ENCODE data around the gene PLD5. TPM values are rescaled to one million over a fixed set of nuclear protein-coding genes. Genes with fewer than 3 reads are reported as not detected.
"Not testable (repeated sequence)": the region's sequence is repeated elsewhere in the genome, so short reads cannot be mapped to it uniquely, and the experiment has no call there.

PLD5 gene
- total and polyA plus RNA-seq, 9 donors, result 0.35 to 6.2 (median 1.1) TPM

DNA sequence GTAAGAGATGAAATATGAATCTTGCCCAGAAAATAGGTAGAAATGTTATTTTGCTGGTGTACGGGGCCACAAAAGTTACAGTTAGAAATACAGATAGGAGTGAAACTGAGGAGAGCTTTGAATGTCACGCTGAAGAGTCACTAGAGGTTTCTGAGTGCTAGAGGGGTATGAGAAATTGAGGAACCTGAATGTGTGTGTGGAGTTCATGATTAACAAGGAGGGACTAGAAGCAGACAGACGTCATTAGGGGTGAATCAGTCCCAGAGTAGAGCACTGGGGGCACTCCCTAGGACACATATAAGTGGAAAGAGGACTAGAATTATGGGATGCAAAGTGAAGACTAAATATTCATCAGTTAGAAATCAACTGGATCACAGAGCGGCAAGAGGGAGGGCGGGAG, 336.7 kb downstream of the PLD5 start:
- Histone ChIP-seq H3K27ac (no peak overlapping the region), H3K36me3 (no peaks in the 10 kb centered on the region), H3K4me1 (ENCODE audit: insufficient read depth) (no peaks in the 10 kb centered on the region), H3K9me3 (no peaks in the 10 kb centered on the region), H3K27me3 (no peaks in the 10 kb centered on the region), H3K4me3 (no peak overlapping the region)
- DNase-seq, result no peak
- intact Hi-C loops (cut with DNase I), result no loop called here
- TF ChIP-seq POLR2A (IDR thresholded peaks at IDR 0.05) (no peak), EP300 (IDR thresholded peaks at IDR 0.05) (no peak)
- TF ChIP-seq, protein P1, sequence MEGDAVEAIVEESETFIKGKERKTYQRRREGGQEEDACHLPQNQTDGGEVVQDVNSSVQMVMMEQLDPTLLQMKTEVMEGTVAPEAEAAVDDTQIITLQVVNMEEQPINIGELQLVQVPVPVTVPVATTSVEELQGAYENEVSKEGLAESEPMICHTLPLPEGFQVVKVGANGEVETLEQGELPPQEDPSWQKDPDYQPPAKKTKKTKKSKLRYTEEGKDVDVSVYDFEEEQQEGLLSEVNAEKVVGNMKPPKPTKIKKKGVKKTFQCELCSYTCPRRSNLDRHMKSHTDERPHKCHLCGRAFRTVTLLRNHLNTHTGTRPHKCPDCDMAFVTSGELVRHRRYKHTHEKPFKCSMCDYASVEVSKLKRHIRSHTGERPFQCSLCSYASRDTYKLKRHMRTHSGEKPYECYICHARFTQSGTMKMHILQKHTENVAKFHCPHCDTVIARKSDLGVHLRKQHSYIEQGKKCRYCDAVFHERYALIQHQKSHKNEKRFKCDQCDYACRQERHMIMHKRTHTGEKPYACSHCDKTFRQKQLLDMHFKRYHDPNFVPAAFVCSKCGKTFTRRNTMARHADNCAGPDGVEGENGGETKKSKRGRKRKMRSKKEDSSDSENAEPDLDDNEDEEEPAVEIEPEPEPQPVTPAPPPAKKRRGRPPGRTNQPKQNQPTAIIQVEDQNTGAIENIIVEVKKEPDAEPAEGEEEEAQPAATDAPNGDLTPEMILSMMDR (IDR thresholded peaks at IDR 0.05), result no peak
- WGBS, 3 donors, result 83 to 93% (median 85%) methylated on average over 5 of the region's 5 CpGs

DNA sequence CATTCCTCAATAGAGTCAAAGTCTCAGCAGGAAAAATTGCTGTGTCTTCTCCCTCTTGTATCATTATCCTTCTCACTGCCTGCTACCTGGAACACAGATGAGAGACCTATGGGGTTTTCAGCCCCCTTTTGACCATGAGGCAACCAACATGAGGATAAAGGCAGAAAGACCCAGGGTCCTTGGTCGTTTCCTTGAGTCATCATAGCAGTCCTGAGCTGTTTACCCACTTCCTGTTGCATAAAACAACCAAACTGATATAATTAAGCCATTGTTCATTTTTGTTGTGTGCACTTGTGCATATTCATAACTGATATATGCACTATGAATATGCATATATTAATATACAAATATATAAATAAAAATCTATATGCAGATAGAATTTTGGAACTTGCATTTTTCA, 337.3 kb downstream of the PLD5 start:
- no peak overlapping the region for H3K27ac ChIP-seq
- no peaks in the 10 kb centered on the region for H3K36me3 ChIP-seq
- WGBS, 3 donors, result 44 to 73% (median 53%) methylated on average over 1 of the region's 1 CpG
- TF ChIP-seq, protein P1 (IDR thresholded peaks at IDR 0.05), result no peak
- TF ChIP-seq EP300 (IDR thresholded peaks at IDR 0.05) (no peak), POLR2A (IDR thresholded peaks at IDR 0.05) (no peak)
- no peaks in the 10 kb centered on the region for H3K4me1 ChIP-seq (ENCODE audit: insufficient read depth)
- DNase-seq, result no peak
- H3K27me3 ChIP-seq, result no peaks in the 10 kb centered on the region
- H3K9me3 ChIP-seq, result no peaks in the 10 kb centered on the region
- no peak overlapping the region for H3K4me3 ChIP-seq
- intact Hi-C loops (cut with DNase I), result no loop called here

GRCh38 chr1:242185731-242186130, 338.8 kb downstream of the PLD5 start:
- DNase-seq, result no peak
- Histone ChIP-seq H3K4me1 (ENCODE audit: insufficient read depth) (no peaks in the 10 kb centered on the region), H3K27ac (no peak overlapping the region), H3K27me3 (no peaks in the 10 kb centered on the region), H3K36me3 (no peaks in the 10 kb centered on the region), H3K4me3 (no peak overlapping the region), H3K9me3 (no peaks in the 10 kb centered on the region)
- TF ChIP-seq, protein P1 (IDR thresholded peaks at IDR 0.05), result no peak
- TF ChIP-seq POLR2A (IDR thresholded peaks at IDR 0.05) (no peak), EP300 (IDR thresholded peaks at IDR 0.05) (no peak)
- intact Hi-C loops (cut with DNase I), result no loop called here
- WGBS, 3 donors, result 59 to 80% (median 60%) methylated on average over 3 of the region's 3 CpGs

GRCh38 chr1:242184955-242185354, 339.5 kb downstream of the PLD5 start:
- no peak overlapping the region for H3K4me3 ChIP-seq
- no peaks in the 10 kb centered on the region for H3K4me1 ChIP-seq (ENCODE audit: insufficient read depth)
- TF ChIP-seq EP300 (IDR thresholded peaks at IDR 0.05) (no peak), POLR2A (IDR thresholded peaks at IDR 0.05) (no peak)
- TF ChIP-seq, protein P1 (IDR thresholded peaks at IDR 0.05), result no peak
- intact Hi-C loops (cut with DNase I), result no loop called here
- DNase-seq, result no peak
- no peaks in the 10 kb centered on the region for H3K9me3 ChIP-seq
- 66 to 89% (median 69%) methylated on average over 4 of the region's 4 CpGs for WGBS, 3 donors
- H3K36me3 ChIP-seq, result no peaks in the 10 kb centered on the region
- H3K27me3 ChIP-seq, result no peaks in the 10 kb centered on the region
- no peak overlapping the region for H3K27ac ChIP-seq

DNA sequence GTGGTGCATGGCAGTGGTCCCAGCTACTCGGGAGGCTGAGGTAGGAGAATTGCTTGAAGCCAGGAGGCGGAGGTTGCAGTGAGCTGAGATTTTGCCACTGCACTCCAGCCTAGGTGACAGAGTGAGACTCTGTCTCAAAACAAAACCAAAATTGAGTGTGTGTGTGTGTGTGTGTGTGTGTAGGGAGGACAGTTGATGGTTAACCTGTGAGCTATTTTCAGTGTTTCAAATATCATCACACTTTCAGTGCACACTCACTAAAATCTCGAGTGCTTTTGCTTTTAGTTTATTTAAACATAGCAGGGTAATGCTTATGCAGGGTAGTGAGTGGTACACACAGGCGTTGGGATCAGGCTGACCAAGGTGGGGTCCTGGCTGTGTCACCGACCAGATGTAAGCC, 344.7 kb downstream of the PLD5 start:
- H3K4me1 ChIP-seq (ENCODE audit: insufficient read depth); intact Hi-C loops (cut with DNase I); H3K27me3 ChIP-seq; H3K27ac ChIP-seq; DNase-seq; H3K36me3 ChIP-seq; H3K9me3 ChIP-seq; H3K4me3 ChIP-seq: not testable (repeated sequence)
- WGBS, 3 donors, result 60 to 77% (median 63%) methylated on average over 5 of the region's 5 CpGs

All from ovary (tissue), 9 donors.